Glomerular endothelial cell (primary cell): ENCODE data around the gene DAPK2. TPM values are rescaled to one million over a fixed set of nuclear protein-coding genes. Genes with fewer than 3 reads are reported as not detected.
"Not testable (repeated sequence)": the region's sequence is repeated elsewhere in the genome, so short reads cannot be mapped to it uniquely, and the experiment has no call there.

Experiments used
- DNase-seq: peaks from one replicate; pipeline ENCODE4 v3.0.0-alpha.2; 2011; ENCODE audit warnings: low read depth, low spot score; ENCODE audit errors: extremely low read depth
- total RNA-seq: library from RNA; depleted of rRNA; stranded (reverse); fragments of >200 nt; gene quantifications from 2 replicates; pipeline ENCODE4 v1.2.3, GENCODE V29; 2015

Gene DAPK2
- total RNA-seq, 1 donor from 2014 or later, result 22.3 TPM

DNA sequence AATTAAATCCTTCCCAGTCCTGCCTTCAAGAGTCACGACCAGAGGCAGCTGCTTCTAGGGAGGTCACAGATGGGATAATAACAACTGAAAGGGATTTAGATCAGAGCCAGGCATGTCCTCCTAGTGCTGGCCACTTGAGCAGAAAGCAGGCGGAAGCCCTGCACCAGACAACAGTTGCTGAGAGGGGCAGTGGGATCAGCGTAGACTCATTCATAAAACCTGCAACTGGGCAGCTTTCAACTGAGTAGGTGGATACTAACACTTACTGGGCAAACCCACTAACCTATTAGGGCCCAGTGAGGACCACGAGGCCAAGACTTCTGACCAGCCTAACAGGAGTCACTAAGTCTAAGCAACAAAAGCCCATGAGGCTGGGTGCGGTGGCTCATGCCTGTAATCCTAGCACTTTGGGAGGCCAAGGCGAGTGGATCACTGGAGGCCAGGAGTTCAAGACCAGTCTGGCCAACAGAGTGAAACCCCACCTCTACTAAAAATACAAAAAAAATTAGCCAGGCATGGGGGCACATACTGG, 67.0 kb downstream of the DAPK2 start:
- no peak for DNase-seq

DNA sequence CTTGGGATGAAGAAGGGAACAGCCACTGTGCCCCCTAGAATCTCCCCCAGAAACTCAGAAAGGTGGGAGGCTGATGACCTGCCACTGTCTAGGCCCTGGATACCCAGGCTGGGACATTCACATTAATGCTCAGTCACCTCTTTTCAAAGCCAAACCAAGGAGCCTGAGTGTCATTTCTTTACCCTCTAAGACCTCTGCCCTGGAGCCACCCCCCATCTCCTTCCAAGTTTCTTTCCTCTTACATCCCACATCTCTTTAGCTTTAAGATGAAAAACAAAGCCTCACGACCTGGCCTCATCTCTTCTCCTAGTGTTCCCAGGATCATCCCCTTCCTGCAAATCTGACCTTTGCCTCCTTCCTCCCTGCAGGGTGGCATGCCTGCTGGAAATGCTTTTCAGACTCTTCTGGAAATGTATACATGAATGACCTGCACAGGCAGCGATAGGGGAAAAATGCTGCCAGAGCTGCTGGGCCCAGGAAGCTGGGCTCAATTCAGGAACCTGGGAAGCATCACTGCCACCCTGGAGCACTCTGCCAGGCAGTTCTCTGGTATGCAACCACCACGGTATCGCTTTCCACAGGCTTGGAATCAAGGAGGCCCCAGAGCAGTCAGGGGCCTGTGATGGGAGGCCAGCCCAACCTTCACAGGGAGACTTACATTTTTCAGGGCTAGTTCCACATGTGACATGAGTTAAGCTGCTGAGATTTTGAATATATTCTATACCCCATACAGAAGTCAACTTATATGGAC, 67.6 kb downstream of the DAPK2 start:
- DNase-seq, result no peak

DNA sequence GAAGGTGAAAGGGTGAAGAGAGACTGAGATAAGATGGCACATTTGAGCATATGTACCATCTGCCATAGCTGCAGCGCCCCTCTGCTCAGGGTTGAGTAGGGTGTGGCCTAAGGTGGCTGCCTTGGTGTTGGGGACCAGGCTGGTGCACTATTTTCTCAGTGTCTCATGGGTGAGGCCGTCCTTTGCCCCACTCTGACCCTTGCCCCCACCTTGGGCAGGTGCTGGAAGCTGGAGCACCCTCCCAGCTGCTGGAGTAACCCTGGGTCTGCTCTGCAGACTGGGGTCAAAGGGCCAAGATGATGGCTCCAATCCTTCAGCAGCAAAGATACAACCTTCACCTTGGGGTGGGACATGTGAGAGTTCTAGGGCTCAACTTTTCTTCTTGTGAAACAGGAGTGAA, 69.2 kb downstream of the DAPK2 start:
- no peak for DNase-seq

DNA sequence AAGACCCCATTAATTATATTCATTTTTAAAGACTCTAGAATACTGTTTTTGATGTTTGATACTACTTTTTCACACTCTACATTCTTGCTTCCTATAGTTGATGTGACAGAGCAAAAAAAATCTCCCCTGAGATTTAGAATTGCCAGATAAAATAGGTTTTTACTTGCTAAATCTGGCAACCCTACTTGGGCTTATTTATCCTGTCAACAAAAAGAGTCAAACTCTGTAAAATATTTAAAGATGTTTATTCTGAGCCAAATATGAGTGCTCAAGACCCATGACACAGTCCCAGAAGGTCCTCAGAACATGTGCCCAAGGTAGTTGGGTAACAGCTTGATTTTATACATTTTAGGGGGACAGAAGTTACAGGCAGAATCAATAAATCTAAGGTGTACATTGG, 72.3 kb downstream of the DAPK2 start:
- no peak for DNase-seq

DNA sequence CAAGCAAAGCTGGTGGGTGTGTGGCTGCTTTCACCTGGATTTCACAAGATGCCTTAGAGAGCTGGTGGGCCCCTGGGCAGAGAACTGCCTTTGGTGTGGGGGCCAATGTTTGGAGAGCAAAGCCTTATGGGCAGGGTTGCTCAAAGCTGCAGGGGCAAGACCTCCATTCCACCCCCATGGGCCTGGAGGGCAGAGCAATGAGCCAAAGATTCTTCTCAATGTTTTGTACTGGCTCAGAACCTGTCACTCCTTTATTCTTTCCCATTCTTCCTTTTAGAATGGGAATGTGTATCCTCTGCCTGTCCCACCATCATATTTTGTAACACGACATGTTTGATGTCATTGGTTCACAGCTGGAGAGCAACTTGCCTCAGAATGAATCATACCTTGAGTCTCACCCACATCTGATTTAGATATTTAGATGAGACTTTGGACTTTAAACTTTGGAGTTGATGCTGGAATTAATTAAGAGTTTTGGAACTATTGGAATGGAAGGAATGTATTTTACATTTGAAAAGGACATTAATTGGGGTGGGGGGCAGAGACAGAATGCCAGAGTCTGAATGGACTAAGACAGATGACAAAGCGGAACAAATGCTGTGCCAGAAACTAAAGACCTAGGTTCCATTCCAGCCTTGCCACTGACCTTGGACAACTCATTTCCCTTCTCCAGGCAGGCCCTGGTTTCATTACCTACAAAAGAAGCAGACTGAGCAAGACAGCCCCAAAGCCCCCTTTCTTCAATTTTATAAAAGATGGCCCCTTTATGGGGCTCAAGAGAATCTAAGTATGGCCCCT, 72.9 kb downstream of the DAPK2 start:
- DNase-seq, result no peak

DNA sequence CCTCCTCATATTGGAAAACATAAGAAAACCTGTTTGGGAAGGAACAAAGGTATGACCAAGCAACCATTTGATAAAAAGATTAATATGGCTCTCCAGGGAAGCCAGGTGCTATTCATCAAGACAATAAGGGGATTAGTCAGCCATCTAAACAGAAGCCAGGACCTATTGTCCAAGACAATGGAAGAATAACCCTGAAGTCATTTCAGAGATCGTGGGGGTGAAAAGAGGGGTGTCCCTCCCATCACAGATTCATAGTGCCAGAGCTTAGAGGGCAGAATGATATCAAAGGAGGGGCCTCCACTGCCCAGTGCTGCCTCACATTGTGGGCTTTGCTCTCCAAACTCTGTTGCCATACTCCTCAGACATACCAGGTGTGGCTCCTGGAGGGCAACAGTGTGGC, 73.5 kb downstream of the DAPK2 start:
- no peak for DNase-seq

DNA sequence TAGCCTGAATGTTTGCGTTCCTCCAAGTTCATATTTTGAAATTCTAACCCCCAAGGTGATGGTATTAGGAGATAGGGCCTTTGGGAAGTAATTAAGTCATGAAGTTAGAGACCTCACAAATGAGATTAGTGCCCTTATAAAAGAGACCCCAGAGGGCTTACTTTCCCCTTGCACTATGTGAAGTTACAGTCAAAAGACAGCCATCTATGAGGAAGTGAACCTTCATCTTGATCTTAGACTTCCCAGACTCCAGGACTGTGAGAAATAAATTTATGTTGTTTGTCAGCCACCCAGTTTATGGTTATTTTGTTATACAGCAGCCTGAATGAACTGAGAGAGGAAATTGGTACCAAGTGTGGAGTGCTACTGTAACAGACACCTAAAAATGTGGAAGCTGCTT, 74.4 kb downstream of the DAPK2 start:
- no peak for DNase-seq

DNA sequence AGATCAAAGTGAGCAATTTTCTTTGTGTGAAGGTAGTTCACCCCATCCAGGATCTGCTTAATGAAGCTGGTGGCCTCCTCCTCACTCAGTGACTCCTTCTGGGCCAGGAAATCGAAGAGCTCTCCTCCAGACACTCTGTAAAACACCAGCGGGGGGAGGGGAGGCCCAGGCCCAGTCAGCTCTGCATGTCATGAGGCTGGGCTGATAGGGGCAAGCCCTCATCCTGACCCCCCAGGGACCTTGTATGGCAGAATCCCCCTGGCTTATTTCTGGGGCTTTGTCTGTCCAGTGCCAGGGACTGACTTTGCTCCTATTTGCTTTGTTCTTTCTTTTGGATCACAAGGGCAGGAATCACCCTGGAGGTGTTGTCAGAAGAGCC, 74.9 kb downstream of the DAPK2 start:
- DNase-seq, result no peak

DNA sequence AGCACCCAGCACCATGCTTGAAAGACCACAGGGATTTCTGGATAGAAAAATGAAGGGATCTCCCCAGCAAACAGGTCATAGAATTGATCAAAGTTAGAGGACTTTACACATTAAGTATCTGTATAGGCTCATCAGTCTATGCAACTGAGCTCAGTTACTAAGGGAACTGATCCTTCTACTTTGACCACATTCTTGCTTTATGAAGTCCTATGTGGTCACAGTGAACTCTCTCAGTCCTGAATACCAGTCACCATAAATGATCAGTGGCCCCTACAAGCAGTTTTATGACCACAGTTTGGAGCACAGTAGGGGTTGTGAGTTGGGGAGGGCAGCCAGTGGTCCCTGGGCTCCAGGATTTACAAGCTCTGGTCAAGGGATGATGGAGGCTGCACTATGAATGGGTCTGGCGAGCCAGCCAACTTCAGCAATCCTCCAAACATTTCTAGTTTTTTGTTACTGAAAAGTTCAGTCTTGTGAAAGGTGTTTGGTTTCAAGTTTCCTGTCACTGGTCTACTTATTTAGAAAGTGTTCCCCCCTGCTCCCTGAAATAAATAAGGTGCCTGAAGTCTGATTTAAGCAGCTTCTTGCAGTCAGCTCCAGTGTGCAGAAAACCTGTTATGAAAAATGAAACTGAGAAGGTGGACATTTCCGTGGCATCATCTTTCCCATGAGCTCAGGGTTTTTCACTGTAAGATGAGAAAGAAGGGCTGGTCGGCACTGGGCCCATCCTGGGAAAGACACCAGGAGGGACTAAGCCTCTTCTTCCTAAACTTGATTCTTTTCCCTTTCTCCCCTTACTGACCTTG, 75.5 kb downstream of the DAPK2 start:
- DNase-seq, result no peak

DNA sequence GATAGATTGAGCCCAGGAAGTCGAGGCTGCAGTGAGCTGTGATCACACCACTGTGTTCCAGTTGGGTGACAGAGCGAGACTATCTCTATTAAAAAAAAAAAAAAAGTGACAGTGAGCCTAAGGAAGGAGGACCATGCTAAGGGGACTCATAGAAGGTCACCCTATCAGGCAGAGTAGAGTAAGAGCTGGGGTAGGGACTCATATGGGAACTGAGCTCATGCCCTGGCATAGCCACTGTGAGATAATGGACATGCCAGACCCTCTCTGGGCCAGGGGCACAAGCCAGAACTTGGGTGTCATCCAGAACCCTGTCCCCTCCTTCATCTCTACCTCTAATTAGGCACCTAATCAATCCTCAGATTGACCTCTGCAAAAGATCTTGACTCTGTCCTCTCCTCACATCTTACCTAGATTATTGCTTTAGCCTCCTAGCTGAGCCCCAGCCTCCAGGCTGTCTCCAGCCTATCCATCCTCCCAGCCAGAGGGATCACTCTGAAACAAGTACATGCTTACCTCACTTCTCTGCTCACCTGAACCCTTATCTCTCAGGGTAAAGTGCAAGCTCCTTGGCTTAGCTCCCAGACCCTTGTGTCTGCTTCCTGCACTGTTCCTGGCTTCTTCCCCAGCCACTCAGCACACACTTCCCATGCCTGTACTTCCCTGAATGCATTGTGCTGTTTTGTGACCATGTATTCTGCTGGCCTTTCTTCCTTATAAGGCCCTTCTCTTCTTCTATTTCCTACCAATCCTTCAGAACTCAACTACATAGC, 76.4 kb downstream of the DAPK2 start:
- no peak for DNase-seq

DNA sequence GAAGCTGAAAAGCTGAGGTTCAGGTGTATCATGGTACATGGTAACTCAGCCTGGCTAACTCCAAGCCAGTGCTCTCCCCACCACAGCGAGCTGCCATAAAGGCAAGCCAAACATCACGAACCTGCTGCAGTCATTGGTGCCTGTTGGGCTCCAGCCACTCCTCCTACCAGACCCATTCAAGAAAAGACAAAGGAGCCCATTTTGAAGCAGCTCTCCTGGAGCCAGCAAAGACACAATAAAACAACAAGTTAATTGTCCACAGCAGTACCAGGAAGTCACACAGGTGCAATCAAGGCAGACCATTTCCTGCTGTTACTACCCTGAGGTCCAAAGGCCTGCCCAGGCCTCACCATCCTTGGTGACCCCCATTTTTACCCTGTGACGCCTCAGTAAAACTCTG, 77.6 kb downstream of the DAPK2 start:
- no peak for DNase-seq

DNA sequence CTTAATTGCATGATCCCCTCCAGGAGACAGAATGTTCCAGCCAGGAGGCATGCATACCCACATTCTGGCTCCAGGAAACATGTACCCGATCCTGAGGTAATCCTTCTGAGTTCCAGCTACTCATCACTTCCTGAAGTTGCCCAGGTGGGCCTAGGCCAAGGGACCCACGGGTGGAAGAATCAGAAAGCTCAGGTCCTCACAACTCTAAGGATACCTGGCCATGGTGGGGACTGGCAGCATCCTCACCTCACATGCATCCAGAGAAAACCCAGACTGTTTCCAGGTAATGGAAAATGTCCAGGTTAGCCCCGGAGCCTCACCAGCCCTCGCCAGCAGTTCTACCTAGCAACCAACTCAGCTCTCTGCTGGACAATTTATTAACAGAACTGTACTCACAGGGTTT, 78.2 kb downstream of the DAPK2 start:
- no peak for DNase-seq

DNA sequence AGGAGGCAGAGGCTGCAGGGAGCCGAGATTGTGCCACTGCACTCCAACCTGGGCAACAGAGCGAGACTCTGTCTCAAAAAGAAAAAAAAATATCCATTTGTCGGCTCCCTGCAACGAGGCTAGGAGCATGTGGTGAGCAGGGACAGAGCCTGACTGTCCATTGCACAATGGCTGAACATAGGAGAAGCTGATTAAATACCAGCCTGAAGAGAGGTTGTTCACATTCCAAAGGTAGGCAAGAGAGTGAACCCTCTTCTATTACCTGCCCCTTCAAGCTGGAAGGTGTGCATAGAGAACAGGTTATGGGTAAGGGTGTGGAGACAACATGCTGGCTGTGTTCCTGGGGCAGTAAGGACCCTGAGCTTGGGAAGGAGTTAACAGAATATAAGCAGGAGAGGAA, 78.7 kb downstream of the DAPK2 start:
- DNase-seq, result no peak

DNA sequence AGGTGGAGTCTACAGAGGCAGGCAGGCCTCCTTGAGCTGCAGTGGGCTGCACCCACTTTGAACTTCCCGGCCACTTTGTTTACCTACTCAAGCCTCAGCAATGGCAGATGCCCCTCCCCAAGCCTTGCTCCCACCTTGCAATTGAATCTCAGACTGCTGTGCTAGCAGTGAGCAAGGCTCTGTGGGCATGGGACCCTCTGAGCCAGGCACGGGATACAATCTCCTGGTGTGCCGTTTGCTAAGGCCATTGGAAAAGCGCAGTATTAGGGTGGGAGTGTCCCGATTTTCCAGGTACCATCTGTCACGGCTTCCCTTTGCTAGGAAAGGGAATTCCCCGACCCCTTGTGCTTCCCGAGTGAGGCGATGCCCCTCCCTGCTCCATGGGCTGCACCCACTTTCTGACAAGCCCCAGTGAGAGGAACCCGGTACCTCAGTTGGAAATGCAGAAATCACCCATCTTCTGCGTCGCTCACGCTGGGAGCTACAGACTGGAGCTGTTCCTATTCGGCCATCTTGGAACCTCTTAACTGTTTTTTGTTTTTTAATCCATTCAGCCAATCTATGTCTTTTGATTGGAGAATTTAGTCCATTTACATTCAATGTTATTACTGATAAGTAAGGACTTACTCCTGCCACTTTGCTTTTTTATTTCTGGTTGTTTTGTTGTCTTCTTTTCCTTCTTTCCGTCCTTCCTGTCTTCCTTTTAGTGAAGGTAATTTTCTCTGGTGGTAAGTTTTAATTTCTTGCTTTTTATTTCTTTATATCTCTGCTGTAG, 83.2 kb downstream of the DAPK2 start:
- DNase-seq, result not testable (repeated sequence)

DNA sequence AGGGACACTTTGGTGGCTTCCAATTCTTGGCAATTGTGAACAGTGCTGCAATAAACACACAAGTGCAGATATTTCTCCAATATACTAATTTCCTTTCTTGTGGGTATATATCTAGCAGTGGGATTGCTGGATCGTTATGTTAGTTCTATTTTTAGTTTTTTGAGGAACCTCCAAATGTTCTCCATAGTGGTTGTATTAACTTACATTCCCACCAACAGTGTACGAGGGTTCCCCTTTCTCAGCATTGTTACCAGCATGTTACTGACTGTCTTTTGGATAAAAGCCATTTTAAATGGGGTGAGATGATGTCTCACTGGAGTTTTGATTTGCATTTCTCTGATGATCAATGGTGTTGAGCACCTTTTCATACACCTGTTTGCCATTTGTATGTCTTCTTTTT, 92.8 kb downstream of the DAPK2 start:
- no peak for DNase-seq

DNA sequence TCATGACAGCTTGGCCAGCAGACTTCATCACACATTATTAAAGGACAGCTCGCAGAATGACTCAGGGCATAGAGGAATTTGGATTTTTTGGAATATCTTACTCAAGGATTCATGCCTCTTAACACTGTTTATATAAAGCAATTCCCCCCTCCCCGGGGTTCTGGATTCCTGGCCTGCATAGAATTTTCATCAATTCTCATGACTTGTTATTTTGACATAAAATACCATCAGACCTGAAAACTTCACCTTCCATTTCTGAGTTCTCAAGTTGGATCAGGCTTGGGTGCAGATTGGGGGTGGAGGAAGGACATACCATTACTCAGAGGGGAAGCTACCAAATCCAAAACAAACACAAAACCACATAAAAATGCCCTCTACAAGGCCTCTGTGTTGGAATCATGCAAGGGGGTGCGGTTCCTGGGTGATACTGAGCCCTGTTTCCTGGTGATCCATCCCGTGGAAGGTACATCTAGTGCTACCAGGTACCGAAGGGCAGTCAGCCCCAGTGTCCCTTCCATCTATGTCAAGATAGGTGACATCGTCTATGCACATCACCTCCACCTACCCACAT, 95.3 kb downstream of the DAPK2 start:
- no peak for DNase-seq

DNA sequence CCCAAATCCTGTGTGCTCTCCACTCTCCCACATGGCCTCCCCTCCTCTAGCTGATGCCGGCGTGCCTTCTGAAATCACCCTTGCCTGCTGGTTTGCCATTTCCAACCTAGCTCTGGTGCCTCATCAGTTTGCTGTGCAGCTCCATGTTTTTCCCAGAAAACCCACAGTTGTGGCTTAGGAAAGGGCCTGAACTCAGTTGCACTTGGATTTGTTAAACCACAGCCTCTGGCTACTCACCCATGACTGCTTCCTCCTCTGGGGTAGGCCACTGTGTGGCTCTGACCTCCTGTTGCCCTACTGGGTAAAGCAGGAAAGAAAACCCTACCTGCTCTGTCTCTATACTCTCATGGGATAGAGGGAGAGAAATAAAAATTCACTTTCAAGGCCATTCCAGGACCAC, 97.3 kb downstream of the DAPK2 start:
- DNase-seq, result no peak

DNA sequence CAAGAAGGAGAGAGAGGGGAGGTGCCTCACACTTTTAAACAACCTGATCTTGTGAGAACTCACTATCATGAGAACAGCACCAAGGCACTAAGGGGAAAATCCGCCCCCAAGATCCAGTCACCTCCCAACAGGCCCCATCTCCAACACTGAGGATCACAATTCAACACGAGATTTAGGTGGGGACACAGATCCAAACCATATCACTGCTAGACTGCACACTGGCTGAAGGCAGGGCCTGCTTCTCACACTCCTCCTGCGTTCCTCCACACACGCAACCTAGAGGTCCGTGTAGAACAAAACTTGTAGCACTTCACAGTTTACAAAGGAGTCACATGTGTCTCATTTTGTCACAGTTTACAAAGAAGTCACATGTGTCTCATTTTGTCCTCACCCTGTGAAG, 97.8 kb downstream of the DAPK2 start:
- no peak for DNase-seq

DNA sequence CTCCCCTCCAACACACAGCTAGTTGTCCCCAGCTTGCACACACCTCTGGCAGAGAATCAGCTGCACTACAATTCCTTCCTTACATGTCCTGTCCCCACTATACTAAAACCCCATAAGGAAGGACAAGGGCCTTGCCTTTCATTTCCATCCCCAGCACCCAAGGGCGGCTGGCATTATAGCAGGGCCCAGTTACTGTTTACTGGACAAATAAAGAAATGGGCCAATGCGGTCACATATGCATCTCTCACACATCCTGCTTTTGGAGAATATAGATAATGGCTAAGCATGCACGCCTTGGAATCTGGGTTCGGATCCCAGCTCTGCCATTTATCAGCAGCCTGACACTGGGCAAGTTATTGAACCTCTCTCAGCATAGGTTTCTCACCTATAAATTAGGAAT, 99.1 kb downstream of the DAPK2 start:
- no peak for DNase-seq
